ENCODE data around the gene RNU6-9.

DNA sequence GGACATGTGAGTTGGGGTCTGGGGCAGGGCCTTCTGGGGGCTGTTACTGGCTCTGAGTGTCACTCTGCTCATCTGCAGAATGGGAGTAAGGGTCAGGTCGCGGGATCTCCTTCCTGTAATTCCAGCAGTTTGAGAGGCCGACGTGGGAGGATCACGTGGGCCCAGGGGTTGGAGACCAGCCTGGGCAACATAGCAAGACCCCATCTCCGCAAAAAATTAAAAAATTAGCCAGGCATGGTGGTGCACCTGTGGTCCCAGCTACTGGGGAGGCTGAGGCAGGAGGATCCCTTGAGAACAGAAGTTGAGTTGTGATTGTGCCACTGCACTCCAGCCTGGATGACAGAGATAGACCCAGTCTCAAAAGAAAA lies 36.6 kb downstream of the RNU6-9 start:
- TF ChIP-seq FOXJ3 (CRISPR knock-in tag; IDR thresholded peaks at IDR 0.05; ENCODE audit: borderline replicate concordance): no peak
- TF ChIP-seq TGIF2 (CRISPR knock-in tag; IDR thresholded peaks at IDR 0.05): no peak
- TF ChIP-seq, protein P1, sequence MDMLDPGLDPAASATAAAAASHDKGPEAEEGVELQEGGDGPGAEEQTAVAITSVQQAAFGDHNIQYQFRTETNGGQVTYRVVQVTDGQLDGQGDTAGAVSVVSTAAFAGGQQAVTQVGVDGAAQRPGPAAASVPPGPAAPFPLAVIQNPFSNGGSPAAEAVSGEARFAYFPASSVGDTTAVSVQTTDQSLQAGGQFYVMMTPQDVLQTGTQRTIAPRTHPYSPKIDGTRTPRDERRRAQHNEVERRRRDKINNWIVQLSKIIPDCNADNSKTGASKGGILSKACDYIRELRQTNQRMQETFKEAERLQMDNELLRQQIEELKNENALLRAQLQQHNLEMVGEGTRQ (IDR thresholded peaks at IDR 0.05; ENCODE audit: low read depth, low read length): no peak
- TF ChIP-seq, protein P1 (CRISPR knock-in tag; IDR thresholded peaks at IDR 0.05; ENCODE audit: borderline replicate concordance): no peak
- no peak for TF ChIP-seq CTCF (CRISPR knock-in tag; IDR thresholded peaks at IDR 0.05)
- no peak for TF ChIP-seq EZH2 (conservative IDR thresholded peaks at IDR 0.05; ENCODE audit: low read depth, low read length)
- no peak for TF ChIP-seq ZNF407 (CRISPR knock-in tag; IDR thresholded peaks at IDR 0.05; ENCODE audit: not compliant biosample characterization)
- TF ChIP-seq, protein P2, sequence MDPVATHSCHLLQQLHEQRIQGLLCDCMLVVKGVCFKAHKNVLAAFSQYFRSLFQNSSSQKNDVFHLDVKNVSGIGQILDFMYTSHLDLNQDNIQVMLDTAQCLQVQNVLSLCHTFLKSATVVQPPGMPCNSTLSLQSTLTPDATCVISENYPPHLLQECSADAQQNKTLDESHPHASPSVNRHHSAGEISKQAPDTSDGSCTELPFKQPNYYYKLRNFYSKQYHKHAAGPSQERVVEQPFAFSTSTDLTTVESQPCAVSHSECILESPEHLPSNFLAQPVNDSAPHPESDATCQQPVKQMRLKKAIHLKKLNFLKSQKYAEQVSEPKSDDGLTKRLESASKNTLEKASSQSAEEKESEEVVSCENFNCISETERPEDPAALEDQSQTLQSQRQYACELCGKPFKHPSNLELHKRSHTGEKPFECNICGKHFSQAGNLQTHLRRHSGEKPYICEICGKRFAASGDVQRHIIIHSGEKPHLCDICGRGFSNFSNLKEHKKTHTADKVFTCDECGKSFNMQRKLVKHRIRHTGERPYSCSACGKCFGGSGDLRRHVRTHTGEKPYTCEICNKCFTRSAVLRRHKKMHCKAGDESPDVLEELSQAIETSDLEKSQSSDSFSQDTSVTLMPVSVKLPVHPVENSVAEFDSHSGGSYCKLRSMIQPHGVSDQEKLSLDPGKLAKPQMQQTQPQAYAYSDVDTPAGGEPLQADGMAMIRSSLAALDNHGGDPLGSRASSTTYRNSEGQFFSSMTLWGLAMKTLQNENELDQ (CRISPR knock-in tag; IDR thresholded peaks at IDR 0.05; ENCODE audit: borderline replicate concordance): no peak
- no peak for TF ChIP-seq ZFP1 (CRISPR knock-in tag; IDR thresholded peaks at IDR 0.05)
- TF ChIP-seq TCF12 (IDR thresholded peaks at IDR 0.05): no peak
- TF ChIP-seq TCF12 (CRISPR knock-in tag; IDR thresholded peaks at IDR 0.05): no peak
- no peak for TF ChIP-seq SRF (IDR thresholded peaks at IDR 0.05; ENCODE audit: low read depth, low read length)
- no peak for TF ChIP-seq POLR2A (IDR thresholded peaks at IDR 0.05; ENCODE audit: insufficient read depth in 1 of 2, low read depth in 2 of 2, low read length in 2 of 2)
- no peak for TF ChIP-seq ZSCAN30 (CRISPR knock-in tag; IDR thresholded peaks at IDR 0.05)
- no peak for TF ChIP-seq FOSL1 (CRISPR knock-in tag; IDR thresholded peaks at IDR 0.05; ENCODE audit: borderline replicate concordance)

Measured in HepG2 (cell line).